Activated CD8-positive, alpha-beta T cell treated with anti-CD3 and anti-CD28 coated beads for 36 hours (primary cell): ENCODE data around the gene ZDHHC22. TPM values are rescaled to one million over a fixed set of nuclear protein-coding genes. Genes with fewer than 3 reads are reported as not detected.

Experiments used
- ATAC-seq: fragments of 200-7000 bp; cut with Tn5 transposase; one replicate; pipeline ENCODE4 v1.10.0; 2021; ENCODE audit warnings: mild to moderate bottlenecking, moderate library complexity
- CTCF ChIA-PET: fragments of 350-600 bp; sonication (Branson Sonifier 250); formaldehyde crosslinking; loops from one replicate; lab custom pipeline; 2021; ENCODE audit warnings: antibody characterized with exemption; lab: Charles Lee
- POLR2A ChIA-PET: fragments of 350-600 bp; sonication (Branson Sonifier 250); formaldehyde crosslinking; loops from one replicate; lab custom pipeline; 2021; ENCODE audit warnings: antibody characterized with exemption; lab: Charles Lee
- DNase-seq: peaks from one replicate; pipeline ENCODE4 v3.0.0-alpha.2; 2020
- H3K27ac Mint-ChIP-seq: one replicate; pipeline ENCODE4 v1.8.0; 2021; ENCODE audit warnings: mild to moderate bottlenecking, mixed read lengths
- H3K27me3 Mint-ChIP-seq: one replicate; pipeline ENCODE4 v1.8.0; 2021; ENCODE audit warnings: mixed read lengths
- H3K36me3 Mint-ChIP-seq: one replicate; pipeline ENCODE4 v1.8.0; 2021; ENCODE audit warnings: low read depth, mixed read lengths
- H3K4me1 Mint-ChIP-seq: one replicate; pipeline ENCODE4 v1.8.0; 2021; ENCODE audit warnings: low read depth, mixed read lengths
- H3K4me3 Mint-ChIP-seq: one replicate; pipeline ENCODE4 v1.8.0; 2021; ENCODE audit warnings: mild to moderate bottlenecking, moderate library complexity, mixed read lengths
- H3K9me3 Mint-ChIP-seq: one replicate; pipeline ENCODE4 v1.8.0; 2021; ENCODE audit warnings: mixed read lengths
- intact Hi-C: fragments of 100-400 bp; cut with micrococcal nuclease; formaldehyde crosslinking; loops from one replicate; pipeline ENCODE4 v1.10.0; 2022
- total RNA-seq, 2 experiments: library from RNA; stranded (reverse); gene quantifications; one replicate each; pipeline ENCODE4 v1.2.3, GENCODE V29; 2021
- TF ChIP-seq, protein P1 (sequence below): fragments of 200-600 bp; IDR thresholded peaks from one replicate; pipeline ENCODE4 v1.8.0; 2022; ENCODE audit warnings: antibody characterized with exemption, mild to moderate bottlenecking

The ZDHHC22 gene, protein sequence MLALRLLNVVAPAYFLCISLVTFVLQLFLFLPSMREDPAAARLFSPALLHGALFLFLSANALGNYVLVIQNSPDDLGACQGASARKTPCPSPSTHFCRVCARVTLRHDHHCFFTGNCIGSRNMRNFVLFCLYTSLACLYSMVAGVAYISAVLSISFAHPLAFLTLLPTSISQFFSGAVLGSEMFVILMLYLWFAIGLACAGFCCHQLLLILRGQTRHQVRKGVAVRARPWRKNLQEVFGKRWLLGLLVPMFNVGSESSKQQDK
- not detected for total RNA-seq

DNA sequence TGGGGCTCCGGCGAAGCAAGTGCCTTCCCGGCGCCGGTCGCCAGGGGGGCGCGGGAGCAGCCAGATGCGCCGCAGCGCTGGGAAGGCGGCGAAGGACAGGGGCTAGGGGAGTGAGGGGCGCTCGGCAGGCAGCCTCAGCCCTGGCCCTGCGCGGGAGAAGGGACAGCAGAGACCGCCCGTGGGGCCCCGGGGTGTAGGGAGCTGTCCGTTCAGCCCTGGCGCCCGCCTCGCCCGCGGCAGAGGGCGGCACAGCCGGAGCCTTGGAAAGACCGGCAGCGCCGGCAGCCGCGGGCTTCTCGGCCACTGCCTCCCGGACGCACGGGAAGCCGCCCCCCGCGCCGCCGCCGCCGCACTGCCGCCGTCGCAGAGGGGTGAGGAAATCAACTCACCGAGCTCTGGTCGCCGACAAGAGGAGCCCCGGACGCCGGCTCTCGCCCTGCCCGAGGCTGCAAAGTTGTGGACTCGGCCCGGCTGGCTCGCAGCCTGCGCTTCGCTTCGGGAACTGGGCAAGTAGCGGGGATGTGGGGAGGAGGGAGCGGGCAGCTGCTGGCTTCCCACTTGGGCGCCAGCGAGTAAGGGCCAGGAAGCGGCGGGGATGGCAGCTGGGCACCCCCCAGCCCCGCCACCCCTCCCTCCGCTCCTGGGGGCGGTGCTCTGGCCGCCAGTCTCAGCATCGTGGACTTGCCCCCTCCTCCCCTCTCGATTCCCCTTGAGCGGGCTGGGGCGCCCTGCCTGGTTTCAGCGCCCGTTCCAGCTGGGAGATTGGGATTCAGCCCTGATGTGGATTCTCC is at the start of gene ZDHHC22:
ZDHHC22 (minus strand) TSS at position 578 of the 791 bp plus-strand sequence. CDS start 2,053 bp downstream, outside the sequence.
- POLR2A ChIA-PET, result no interaction called here
- no peaks in the 10 kb centered on the region for H3K9me3 Mint-ChIP-seq
- no peak within 1 kb of the TSS for H3K27ac Mint-ChIP-seq
- peaks cover 67% of the 10 kb centered on the region for H3K27me3 Mint-ChIP-seq
- ATAC-seq, result peak; percentile 23
- TF ChIP-seq, protein P1, sequence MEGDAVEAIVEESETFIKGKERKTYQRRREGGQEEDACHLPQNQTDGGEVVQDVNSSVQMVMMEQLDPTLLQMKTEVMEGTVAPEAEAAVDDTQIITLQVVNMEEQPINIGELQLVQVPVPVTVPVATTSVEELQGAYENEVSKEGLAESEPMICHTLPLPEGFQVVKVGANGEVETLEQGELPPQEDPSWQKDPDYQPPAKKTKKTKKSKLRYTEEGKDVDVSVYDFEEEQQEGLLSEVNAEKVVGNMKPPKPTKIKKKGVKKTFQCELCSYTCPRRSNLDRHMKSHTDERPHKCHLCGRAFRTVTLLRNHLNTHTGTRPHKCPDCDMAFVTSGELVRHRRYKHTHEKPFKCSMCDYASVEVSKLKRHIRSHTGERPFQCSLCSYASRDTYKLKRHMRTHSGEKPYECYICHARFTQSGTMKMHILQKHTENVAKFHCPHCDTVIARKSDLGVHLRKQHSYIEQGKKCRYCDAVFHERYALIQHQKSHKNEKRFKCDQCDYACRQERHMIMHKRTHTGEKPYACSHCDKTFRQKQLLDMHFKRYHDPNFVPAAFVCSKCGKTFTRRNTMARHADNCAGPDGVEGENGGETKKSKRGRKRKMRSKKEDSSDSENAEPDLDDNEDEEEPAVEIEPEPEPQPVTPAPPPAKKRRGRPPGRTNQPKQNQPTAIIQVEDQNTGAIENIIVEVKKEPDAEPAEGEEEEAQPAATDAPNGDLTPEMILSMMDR, result peak; percentile 60
- no peak for DNase-seq
- H3K4me3 Mint-ChIP-seq, result no peak within 1 kb of the TSS
- CTCF ChIA-PET, result interaction anchor here (0.9 to 4.2 kb wide), 4 partner anchors 11 to 68 kb away, joined by 3 to 33 read pairs (median 6); partner anchors contain the start of gene CIPC
- H3K4me1 Mint-ChIP-seq, result peaks cover 14% of the 10 kb centered on the region
- H3K36me3 Mint-ChIP-seq, result no peaks in the 10 kb centered on the region
- intact Hi-C loops, result no loop called here

DNA sequence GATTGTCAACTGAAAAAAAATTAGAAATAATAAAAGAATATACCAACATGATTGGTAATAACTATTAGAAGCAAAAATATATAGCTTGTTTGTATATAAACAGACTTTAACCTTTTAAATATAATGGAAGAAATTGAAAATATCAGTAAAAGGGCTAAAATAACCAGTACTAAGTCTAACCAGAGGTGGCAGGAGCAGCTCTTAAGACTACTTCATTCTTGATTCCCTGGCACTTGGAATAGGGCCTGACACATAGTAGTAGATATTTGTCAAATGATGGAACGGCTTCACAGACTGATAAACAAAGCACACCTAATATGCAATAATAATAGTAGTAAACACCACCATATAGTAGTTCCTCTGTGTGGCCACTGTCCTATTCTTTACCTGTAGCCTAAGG is 49.4 kb upstream of the ZDHHC22 start:
- ChIA-PET CTCF (interaction anchor here (1.0 to 4.0 kb wide), 3 partner anchors 39 to 125 kb away, joined by 3 to 22 read pairs (median 3); no protein-coding TSS in a partner anchor), POLR2A (no interaction called here)
- no peaks in the 10 kb centered on the region for H3K4me1 Mint-ChIP-seq
- no peak overlapping the region for H3K4me3 Mint-ChIP-seq
- H3K9me3 Mint-ChIP-seq, result no peaks in the 10 kb centered on the region
- no peaks in the 10 kb centered on the region for H3K36me3 Mint-ChIP-seq
- H3K27ac Mint-ChIP-seq, result no peak overlapping the region
- TF ChIP-seq, protein P1, result no peak
- no peak for ATAC-seq
- peaks cover 13% of the 10 kb centered on the region for H3K27me3 Mint-ChIP-seq
- no peak for DNase-seq
- intact Hi-C loops, result no loop called here

DNA sequence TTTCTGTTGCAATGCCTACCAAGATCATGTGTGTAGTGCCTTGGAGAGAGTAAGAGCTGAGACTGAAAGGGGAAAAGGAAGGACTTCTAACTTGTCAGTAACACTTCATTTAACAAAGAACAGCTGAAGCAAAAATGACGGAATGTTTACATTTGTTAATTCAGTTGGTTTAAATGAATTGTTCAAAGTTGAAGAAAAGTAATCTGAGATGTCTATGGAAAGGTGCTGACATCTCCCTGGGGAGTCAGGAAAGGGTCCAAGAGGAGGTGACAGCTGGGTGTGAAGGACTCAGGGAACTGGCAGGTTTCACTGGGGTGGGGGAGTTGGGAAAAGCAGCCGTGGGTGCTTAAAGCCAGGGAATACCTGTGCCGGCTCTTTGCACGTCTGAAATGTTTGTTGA is 47.9 kb upstream of the ZDHHC22 start:
- TF ChIP-seq, protein P1, result no peak
- Mint-ChIP-seq H3K9me3 (no peaks in the 10 kb centered on the region), H3K36me3 (no peaks in the 10 kb centered on the region), H3K27ac (no peak overlapping the region), H3K4me3 (no peak overlapping the region), H3K27me3 (peaks cover 13% of the 10 kb centered on the region), H3K4me1 (peaks cover 5% of the 10 kb centered on the region)
- ATAC-seq (no peak), DNase-seq (no peak)
- intact Hi-C loops, result no loop called here
- POLR2A ChIA-PET, result no interaction called here
- CTCF ChIA-PET, result interaction anchor here (0.8 to 4.0 kb wide), 2 partner anchors 37 to 65 kb away, joined by 3 to 22 read pairs; no protein-coding TSS in a partner anchor

DNA sequence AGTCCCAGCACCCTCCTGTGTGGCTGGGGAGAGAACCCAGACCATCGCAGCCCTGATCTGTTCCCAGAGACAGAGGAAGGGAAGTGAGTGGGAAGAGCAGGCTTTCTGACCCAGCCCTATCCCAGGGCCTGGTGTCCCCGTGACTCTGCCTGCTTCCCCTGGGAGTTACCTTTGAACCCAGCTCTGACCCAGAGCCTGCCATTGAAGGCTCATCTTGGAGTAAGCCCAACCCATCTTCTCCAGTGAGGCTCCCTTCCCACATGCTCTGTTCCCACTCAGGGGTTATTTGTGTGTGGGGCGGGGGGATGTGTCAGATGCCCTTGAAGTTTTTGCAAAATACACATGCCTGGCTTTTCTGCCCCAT is 46.0 kb upstream of the ZDHHC22 start:
- ATAC-seq (no peak), DNase-seq (no peak)
- TF ChIP-seq, protein P1, result no peak
- CTCF ChIA-PET, result interaction anchor here (1.1 to 4.0 kb wide), 2 partner anchors 26 to 35 kb away, joined by 3 to 22 read pairs; no protein-coding TSS in a partner anchor
- no peaks in the 10 kb centered on the region for H3K36me3 Mint-ChIP-seq
- POLR2A ChIA-PET, result no interaction called here
- H3K4me1 Mint-ChIP-seq, result peaks cover 17% of the 10 kb centered on the region
- peaks cover 20% of the 10 kb centered on the region for H3K27me3 Mint-ChIP-seq
- H3K27ac Mint-ChIP-seq, result no peak overlapping the region
- intact Hi-C loops, result no loop called here
- H3K4me3 Mint-ChIP-seq, result no peak overlapping the region
- H3K9me3 Mint-ChIP-seq, result no peaks in the 10 kb centered on the region
